K562 (cell line): ENCODE measurements around the gene NSUN2. TPM values are rescaled to one million over a fixed set of nuclear protein-coding genes. Genes with fewer than 3 reads are reported as not detected.

ENCODE experiments used
- REST ChIP-seq, 2 experiments: fragments of 450-650 bp; formaldehyde crosslinking in 1 of 2; IDR thresholded peaks; 2 replicates each; pipeline versions ENCODE4 v1.4.0 to v1.6.1; 2014 to 2020; ENCODE audit warnings: mild to moderate bottlenecking in 2 of 2, borderline replicate concordance in 1 of 2, low read depth in 1 of 2
- polyA plus RNA-seq, 8 experiments: library from polyadenylated mRNA; depleted of rRNA in 4 of 8; stranded (reverse) in 5 of 8; unstranded in 3 of 8; fragments of >200 nt; fragmentation: Nextera tagmentation in 2 of 8; fragmentation: Illumina TruSeq in 1 of 8; extraction: Ambion mirVana in 2 of 8; extraction: Trizol in 1 of 8; gene quantifications; 2 replicates each; pipeline versions ENCODE4 v1.2.1 to v1.2.3, GENCODE V29; 2011 to 2014; ENCODE audit warnings: inconsistent platforms in 1 of 8, missing spikeins in 1 of 8
- total RNA-seq, 7 experiments: library from RNA; depleted of rRNA in 6 of 7; stranded (reverse); fragments of >200 nt in 6 of 7; fragmentation: Illumina TruSeq in 2 of 7; extraction: Trizol in 2 of 7; gene quantifications; 2 replicates each; pipeline versions ENCODE4 v1.2.1 to v1.2.3, GENCODE V29; 2011 to 2021; ENCODE audit warnings: low replicate concordance in 1 of 7

Gene NSUN2
- total and polyA plus RNA-seq, 9 of the 15 experiments (the other 6 are each of a cell fraction or from before 2014, with no cell fraction given) = 9.2 to 167 (median 127) TPM

GRCh38 chr5:6556089-6556801 is 76.6 kb downstream of the NSUN2 start (continued):
- TF ChIP-seq REST (IDR thresholded peaks at IDR 0.05; ENCODE audit: borderline replicate concordance) (0 out of 2 replicates have a peak, but pooled peaks have one; percentile 5), REST (CRISPR knock-in tag; IDR thresholded peaks at IDR 0.05; ENCODE audit: low read depth) (no peak)
- TF ChIP-seq, all 486 proteins: peak for 1
